Measurements from ENCODE around the gene XCR1. TPM values are rescaled to one million over a fixed set of nuclear protein-coding genes. Genes with fewer than 3 reads are reported as not detected.

Gene XCR1
- total RNA-seq, 2 donors from 2014 or later = not detected

DNA sequence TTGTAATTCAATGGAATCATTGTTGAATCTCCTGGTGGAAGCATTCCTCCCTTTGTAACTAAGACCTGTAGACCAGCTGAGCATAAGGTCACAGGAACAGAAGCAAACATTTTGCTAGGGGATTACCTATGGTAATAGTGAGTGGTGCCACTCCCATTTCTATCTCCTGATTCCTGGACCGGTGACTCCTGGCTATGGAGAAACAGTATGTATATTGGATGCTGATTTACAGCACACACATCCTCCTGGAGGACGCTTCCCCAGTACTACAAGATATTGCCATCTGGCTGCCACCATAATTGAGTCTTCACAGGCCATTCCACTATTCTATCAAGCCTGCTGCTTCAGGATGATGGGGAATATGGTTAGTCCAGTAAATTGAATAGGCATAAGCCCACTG is 33.3 kb upstream of the XCR1 start:
- H3K4me1 ChIP-seq (ENCODE audit: control insufficient read depth, insufficient read depth, low read length) = no peaks in the 10 kb centered on the region
- H3K36me3 ChIP-seq (ENCODE audit: control insufficient read depth, insufficient read depth, low read length) = no peaks in the 10 kb centered on the region
- no peaks in the 10 kb centered on the region for H3K27me3 ChIP-seq (ENCODE audit: control insufficient read depth, insufficient read depth, low read length, poor library complexity, severe bottlenecking)
- Mint-ChIP-seq H3K4me3 (no peak overlapping the region), H3K36me3 (ENCODE audit: low read depth) (no peaks in the 10 kb centered on the region), H3K27ac (no peak overlapping the region), H3K27me3 (ENCODE audit: insufficient read depth) (peaks cover 4% of the 10 kb centered on the region), H3K9me3 (no peaks in the 10 kb centered on the region), H3K4me1 (no peaks in the 10 kb centered on the region)
- H3K9me3 ChIP-seq (ENCODE audit: control insufficient read depth, low read length) = no peaks in the 10 kb centered on the region
- WGBS, 2 experiments (ENCODE audit: insufficient coverage in 1 of 2, insufficient read length in 1 of 2) = 93 to 100% methylated on average over 1 to 2 of the region's 2 CpGs
- no peak for DNase-seq
- no peak overlapping the region for H3K4me3 ChIP-seq (ENCODE audit: low read length)
- H3K9ac ChIP-seq (ENCODE audit: extremely low read depth, low read length, poor library complexity, severe bottlenecking) = no peak overlapping the region
- TF ChIP-seq, protein P1, sequence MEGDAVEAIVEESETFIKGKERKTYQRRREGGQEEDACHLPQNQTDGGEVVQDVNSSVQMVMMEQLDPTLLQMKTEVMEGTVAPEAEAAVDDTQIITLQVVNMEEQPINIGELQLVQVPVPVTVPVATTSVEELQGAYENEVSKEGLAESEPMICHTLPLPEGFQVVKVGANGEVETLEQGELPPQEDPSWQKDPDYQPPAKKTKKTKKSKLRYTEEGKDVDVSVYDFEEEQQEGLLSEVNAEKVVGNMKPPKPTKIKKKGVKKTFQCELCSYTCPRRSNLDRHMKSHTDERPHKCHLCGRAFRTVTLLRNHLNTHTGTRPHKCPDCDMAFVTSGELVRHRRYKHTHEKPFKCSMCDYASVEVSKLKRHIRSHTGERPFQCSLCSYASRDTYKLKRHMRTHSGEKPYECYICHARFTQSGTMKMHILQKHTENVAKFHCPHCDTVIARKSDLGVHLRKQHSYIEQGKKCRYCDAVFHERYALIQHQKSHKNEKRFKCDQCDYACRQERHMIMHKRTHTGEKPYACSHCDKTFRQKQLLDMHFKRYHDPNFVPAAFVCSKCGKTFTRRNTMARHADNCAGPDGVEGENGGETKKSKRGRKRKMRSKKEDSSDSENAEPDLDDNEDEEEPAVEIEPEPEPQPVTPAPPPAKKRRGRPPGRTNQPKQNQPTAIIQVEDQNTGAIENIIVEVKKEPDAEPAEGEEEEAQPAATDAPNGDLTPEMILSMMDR (conservative IDR thresholded peaks at IDR 0.05) = no peak
- no peak overlapping the region for H3K27ac ChIP-seq (ENCODE audit: low read depth, low read length)

DNA sequence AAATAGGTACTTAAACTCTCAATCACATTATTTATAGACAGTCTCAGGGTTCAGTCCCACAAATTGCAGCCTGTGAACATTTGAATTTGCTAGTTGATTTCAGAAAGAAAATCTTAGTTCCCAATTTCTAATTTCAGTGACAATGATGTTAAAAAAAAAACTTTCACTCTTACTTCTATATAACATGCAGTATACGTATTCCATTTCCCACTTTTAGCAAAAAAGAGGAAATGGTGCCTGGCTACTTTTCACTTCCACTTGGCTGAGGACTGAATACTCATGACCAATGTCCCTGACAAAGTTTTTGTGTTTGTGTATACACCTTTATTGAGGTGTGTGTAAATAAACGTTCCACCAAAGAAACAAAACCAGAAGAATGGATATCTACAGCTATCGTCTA is 32.1 kb upstream of the XCR1 start:
- Histone ChIP-seq H3K27ac (ENCODE audit: low read depth, low read length) (no peak overlapping the region), H3K4me3 (ENCODE audit: low read length) (no peak overlapping the region), H3K9ac (ENCODE audit: extremely low read depth, low read length, poor library complexity, severe bottlenecking) (no peak overlapping the region), H3K4me1 (ENCODE audit: control insufficient read depth, insufficient read depth, low read length) (no peaks in the 10 kb centered on the region), H3K27me3 (ENCODE audit: control insufficient read depth, insufficient read depth, low read length, poor library complexity, severe bottlenecking) (no peaks in the 10 kb centered on the region), H3K36me3 (ENCODE audit: control insufficient read depth, insufficient read depth, low read length) (no peaks in the 10 kb centered on the region), H3K9me3 (ENCODE audit: control insufficient read depth, low read length) (no peaks in the 10 kb centered on the region)
- Mint-ChIP-seq H3K36me3 (ENCODE audit: low read depth) (no peaks in the 10 kb centered on the region), H3K27me3 (ENCODE audit: insufficient read depth) (peaks cover 4% of the 10 kb centered on the region), H3K4me3 (no peak overlapping the region), H3K27ac (no peak overlapping the region), H3K4me1 (peaks cover 2% of the 10 kb centered on the region), H3K9me3 (no peaks in the 10 kb centered on the region)
- TF ChIP-seq, protein P1 (conservative IDR thresholded peaks at IDR 0.05) = no peak
- WGBS, 2 experiments (ENCODE audit: insufficient coverage in 1 of 2, insufficient read length in 1 of 2) = 100% methylated on average over 1 of the region's 3 CpGs
- no peak for DNase-seq

DNA sequence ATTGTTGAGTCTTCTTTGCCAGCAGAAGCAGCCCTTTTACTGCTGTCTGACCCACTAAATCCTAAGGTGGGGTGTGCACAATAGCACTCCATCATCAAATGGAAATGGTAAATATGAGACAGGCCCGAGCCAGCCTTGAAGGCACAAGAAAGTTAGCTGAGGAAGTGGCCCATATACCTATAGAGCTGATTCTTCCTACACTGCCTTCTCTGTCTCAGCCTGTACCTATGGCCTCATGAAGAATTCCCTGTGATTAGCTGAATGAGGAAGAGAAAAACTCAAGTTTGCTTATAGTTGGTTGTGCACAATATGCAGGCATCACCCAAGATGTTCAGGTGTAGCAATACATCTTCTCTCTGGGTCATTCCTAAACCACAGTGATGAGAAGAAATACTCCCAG is 31.7 kb upstream of the XCR1 start:
- Histone ChIP-seq H3K9ac (ENCODE audit: extremely low read depth, low read length, poor library complexity, severe bottlenecking) (no peak overlapping the region), H3K36me3 (ENCODE audit: control insufficient read depth, insufficient read depth, low read length) (no peaks in the 10 kb centered on the region), H3K27ac (ENCODE audit: low read depth, low read length) (no peak overlapping the region), H3K9me3 (ENCODE audit: control insufficient read depth, low read length) (no peaks in the 10 kb centered on the region), H3K4me3 (ENCODE audit: low read length) (no peak overlapping the region), H3K27me3 (ENCODE audit: control insufficient read depth, insufficient read depth, low read length, poor library complexity, severe bottlenecking) (no peaks in the 10 kb centered on the region), H3K4me1 (ENCODE audit: control insufficient read depth, insufficient read depth, low read length) (no peaks in the 10 kb centered on the region)
- 88% methylated on average over 1 of the region's 1 CpG; no CpG with 5 or more reads in 1 of the 2 experiments for WGBS, 2 experiments (ENCODE audit: insufficient coverage in 1 of 2, insufficient read length in 1 of 2)
- H3K4me1 Mint-ChIP-seq = peaks cover 2% of the 10 kb centered on the region
- TF ChIP-seq, protein P1 (conservative IDR thresholded peaks at IDR 0.05) = no peak
- H3K36me3 Mint-ChIP-seq (ENCODE audit: low read depth) = no peaks in the 10 kb centered on the region
- H3K27me3 Mint-ChIP-seq (ENCODE audit: insufficient read depth) = peaks cover 4% of the 10 kb centered on the region
- no peak for DNase-seq
- H3K9me3 Mint-ChIP-seq = no peaks in the 10 kb centered on the region
- H3K27ac Mint-ChIP-seq = no peak overlapping the region
- H3K4me3 Mint-ChIP-seq = no peak overlapping the region
